IMR-90 (cell line): Measurements from ENCODE around the gene APOF. TPM values are rescaled to one million over a fixed set of nuclear protein-coding genes. Genes with fewer than 3 reads are reported as not detected.

Experiments used
- ATAC-seq: fragments of 200-7000 bp; cut with Tn5 transposase; 2 replicates; pipeline ENCODE4 v1.9.1; 2020; ENCODE audit warnings: low read depth, mild to moderate bottlenecking, moderate library complexity
- BruUV-seq: library from RNA; stranded (reverse); fragments of 400-500 nt; replicated peaks from 2 replicates; lab custom pipeline; 2021; lab: Mats Ljungman, UMichigan
- CTCF ChIA-PET: fragments of 300-600 bp; formaldehyde crosslinking; extraction: SDS; loops from one replicate; lab custom pipeline; 2021; ENCODE audit warnings: antibody characterized with exemption; lab: Yijun Ruan, JAX
- POLR2A ChIA-PET: fragments of 300-600 bp; sonication (Branson Sonifier 250); formaldehyde crosslinking; loops from one replicate; lab custom pipeline; 2022; ENCODE audit warnings: antibody characterized with exemption; ENCODE audit not compliant: unreplicated experiment; lab: Charles Lee
- DNase-seq: peaks from one replicate; pipeline ENCODE4 v3.0.0; 2013
- H2AFZ ChIP-seq: replicated peaks from 2 replicates; pipeline ENCODE3; 2013; ENCODE audit warnings: low read length, mild to moderate bottlenecking; ENCODE audit not compliant: poor library complexity
- H2AK5ac ChIP-seq: 2 replicates; pipeline ENCODE4 v1.6.1; 2013; ENCODE audit warnings: low read depth, low read length, inconsistent platforms
- H2AK9ac ChIP-seq: replicated peaks from 2 replicates; pipeline ENCODE3; 2013; ENCODE audit warnings: mild to moderate bottlenecking, low read depth, low read length, moderate library complexity; ENCODE audit not compliant: poor library complexity
- H2BK120ac ChIP-seq: 2 replicates; pipeline ENCODE4 v1.6.1; 2013; ENCODE audit warnings: low read depth, low read length, inconsistent platforms
- H2BK15ac ChIP-seq: 3 replicates; pipeline ENCODE4 v1.6.1; 2013; ENCODE audit warnings: low read depth, low read length, inconsistent platforms
- H2BK20ac ChIP-seq: 2 replicates; pipeline ENCODE4 v1.6.1; 2013; ENCODE audit warnings: low read depth, mild to moderate bottlenecking, inconsistent platforms, low read length, moderate library complexity
- H2BK5ac ChIP-seq: 2 replicates; pipeline ENCODE4 v1.6.1; 2013; ENCODE audit warnings: mild to moderate bottlenecking, low read depth, low read length, inconsistent platforms; ENCODE audit not compliant: poor library complexity, severe bottlenecking
- H3K14ac ChIP-seq: replicated peaks from 2 replicates; pipeline ENCODE4 v1.6.1; 2013; ENCODE audit warnings: low read depth, low read length, inconsistent platforms
- H3K18ac ChIP-seq: 2 replicates; pipeline ENCODE4 v1.6.1; 2013; ENCODE audit warnings: low read depth, low read length, control low read depth
- H3K23ac ChIP-seq: 2 replicates; pipeline ENCODE4 v1.6.1; 2013; ENCODE audit warnings: low read depth, low read length, inconsistent platforms
- H3K27ac ChIP-seq: 2 replicates; pipeline ENCODE4 v1.5.1; 2013; ENCODE audit warnings: mild to moderate bottlenecking, control low read depth, low read length; ENCODE audit not compliant: insufficient read depth
- H3K27me3 ChIP-seq: 2 replicates; pipeline ENCODE4 v1.6.1; 2013; ENCODE audit warnings: low read length; ENCODE audit not compliant: control insufficient read depth, insufficient read depth
- H3K36me3 ChIP-seq: 2 replicates; pipeline ENCODE4 v1.6.1; 2013; ENCODE audit warnings: low read length, mixed read lengths; ENCODE audit not compliant: control insufficient read depth, insufficient read depth
- H3K4ac ChIP-seq: 2 replicates; pipeline ENCODE4 v1.6.1; 2013; ENCODE audit warnings: low read depth, low read length, inconsistent platforms
- H3K4me1 ChIP-seq: 2 replicates; pipeline ENCODE4 v1.6.1; 2013; ENCODE audit warnings: low read length, mixed read lengths; ENCODE audit not compliant: control insufficient read depth, insufficient read depth
- H3K4me2 ChIP-seq: 2 replicates; pipeline ENCODE4 v1.6.1; 2013; ENCODE audit warnings: low read depth, mild to moderate bottlenecking, control low read depth, low read length, moderate library complexity
- H3K4me3 ChIP-seq: 2 replicates; pipeline ENCODE4 v1.5.1; 2013; ENCODE audit warnings: low read depth, mild to moderate bottlenecking, control low read depth, low read length, moderate library complexity; ENCODE audit not compliant: insufficient read depth
- H3K56ac ChIP-seq: 2 replicates; pipeline ENCODE4 v1.6.1; 2013; ENCODE audit warnings: low read length, inconsistent platforms; ENCODE audit not compliant: insufficient read depth; ENCODE audit errors: extremely low read depth
- H3K79me1 ChIP-seq, 2 experiments: 2 replicates each; pipeline ENCODE4 v1.6.1; 2013; ENCODE audit warnings: low read length in 2 of 2, inconsistent platforms in 1 of 2, low read depth in 1 of 2
- H3K9ac ChIP-seq: 2 replicates; pipeline ENCODE4 v1.6.1; 2013; ENCODE audit warnings: low read depth, low read length, control low read depth
- H3K9me1 ChIP-seq: 2 replicates; pipeline ENCODE4 v1.6.1; 2013; ENCODE audit warnings: low read length, inconsistent platforms; ENCODE audit not compliant: insufficient read depth
- H3K9me3 ChIP-seq: 2 replicates; pipeline ENCODE4 v1.6.1; 2013; ENCODE audit warnings: low read length; ENCODE audit not compliant: control insufficient read depth, insufficient read depth
- H4K20me1 ChIP-seq: 2 replicates; pipeline ENCODE4 v1.6.1; 2013; ENCODE audit warnings: low read length, inconsistent platforms; ENCODE audit not compliant: insufficient read depth
- H4K5ac ChIP-seq: 2 replicates; pipeline ENCODE4 v1.6.1; 2013; ENCODE audit warnings: mild to moderate bottlenecking, low read depth, low read length, control low read depth
- H4K8ac ChIP-seq, 2 experiments: 2 replicates each; pipeline ENCODE4 v1.6.1; 2013; ENCODE audit warnings: low read depth in 2 of 2, low read length in 2 of 2, control low read depth in 1 of 2, inconsistent platforms in 1 of 2
- H4K91ac ChIP-seq: 2 replicates; pipeline ENCODE4 v1.6.1; 2013; ENCODE audit warnings: low read depth, low read length, inconsistent platforms; ENCODE audit not compliant: insufficient read depth
- SMC3 ChIP-seq: fragments of 150-350 bp; IDR thresholded peaks from 2 replicates; pipeline ENCODE4 v1.6.1; 2016; ENCODE audit warnings: low read depth, mild to moderate bottlenecking, antibody characterized with exemption, low read length, moderate library complexity
- USF2 ChIP-seq: fragments of 150-350 bp; IDR thresholded peaks from 2 replicates; pipeline ENCODE4 v1.6.1; 2017; ENCODE audit warnings: mild to moderate bottlenecking, antibody characterized with exemption, low read length, low read depth
- WGBS, 2 experiments: methylation state at CpG; one replicate each; pipeline versions ENCODE4 v1.1.5 to v1.1.7; 2013; ENCODE audit warnings: missing lambda C conversion rate in 2 of 2; ENCODE audit not compliant: insufficient read length in 1 of 2; ENCODE audit errors: extremely low coverage in 2 of 2; 5-methylcytosine and 5-hydroxymethylcytosine counted together
- dilution Hi-C: fragments of 300-500 bp; cut with HindIII; formaldehyde crosslinking; loops from one replicate; pipeline ENCODE4 v1.14.3; 2018; ENCODE audit warnings: low sequenced_read_pairs; ENCODE audit not compliant: unreplicated experiment
- in situ Hi-C: fragments of 300-500 bp; cut with MboI; formaldehyde crosslinking; loops from 3 replicates; pipeline ENCODE4 v1.14.3; 2019; ENCODE audit warnings: low sequenced_read_pairs, inconsistent platforms, mixed read lengths
- intact Hi-C: fragments of 100-400 bp; cut with micrococcal nuclease; formaldehyde crosslinking; loops from 2 replicates; pipeline ENCODE4 v1.10.0; 2022
- polyA plus RNA-seq, 3 experiments: library from polyadenylated mRNA; depleted of rRNA; stranded (reverse); fragments of >200 nt; gene quantifications; 2 replicates each; pipeline ENCODE4 v1.2.3, GENCODE V29; 2012; ENCODE audit warnings: low replicate concordance in 1 of 3
- total RNA-seq: library from RNA; depleted of rRNA; stranded (reverse); fragments of >200 nt; gene quantifications from 2 replicates; pipeline ENCODE4 v1.2.3, GENCODE V29; 2012

Gene APOF
- total and polyA plus RNA-seq, 2 of the 4 experiments (the other 2 are of a cell fraction) = not detected

GRCh38 chr12:56334490-56334793, 28.2 kb downstream of the APOF start:
- peak overlapping the region; percentile 81 for H3K4ac ChIP-seq
- peak overlapping the region; percentile 87 for H3K56ac ChIP-seq
- ChIA-PET CTCF (no interaction called here), POLR2A (interaction anchor here (1.1 kb wide), 1 partner anchor 10 kb away, joined by 4 read pairs; no protein-coding TSS in a partner anchor)
- peak overlapping the region; percentile 90 for H3K9ac ChIP-seq
- peak overlapping the region; percentile 58 for H4K91ac ChIP-seq
- H3K23ac ChIP-seq = peak overlapping the region; percentile 89
- peak overlapping the region; percentile 48; the same call in 1 of the 2 replicates for H2BK120ac ChIP-seq
- no peak overlapping the region for H2BK20ac ChIP-seq
- DNase-seq (no peak), ATAC-seq (no peak; the same call in 1 of the 2 replicates)
- peak overlapping the region; percentile 85 for H4K5ac ChIP-seq
- dilution Hi-C loops = no loop called here
- H3K14ac ChIP-seq = peak overlapping the region; percentile 89
- H4K20me1 ChIP-seq = no peaks in the 10 kb centered on the region
- no TSS peak for BruUV-seq
- no peaks in the 10 kb centered on the region for H3K36me3 ChIP-seq
- peak overlapping the region; percentile 92 for H2AK9ac ChIP-seq
- peak overlapping the region; percentile 56 for H3K4me3 ChIP-seq
- H3K27me3 ChIP-seq = no peaks in the 10 kb centered on the region
- in situ Hi-C loops = no loop called here
- WGBS, 2 experiments = no CpG with 5 or more reads among the region's 6 CpGs
- H2AK5ac ChIP-seq = peak overlapping the region; percentile 49
- H3K27ac ChIP-seq = peak overlapping the region; percentile 68
- H2BK15ac ChIP-seq = no peak overlapping the region
- peaks cover 5% of the 10 kb centered on the region; the same call in 1 of the 2 replicates for H3K4me1 ChIP-seq
- TF ChIP-seq SMC3 (no peak), USF2 (no peak)
- intact Hi-C loops = loop anchor here (1.0 kb wide), 1 partner anchor 130 kb away; no protein-coding TSS in a partner anchor
- peak overlapping the region; percentile 16; the same call in 1 of the 2 replicates for H3K18ac ChIP-seq
- no peaks in the 10 kb centered on the region for H3K9me3 ChIP-seq
- H3K79me1 ChIP-seq = peaks cover 10 to 24% of the 10 kb centered on the region in 2 experiments; a peak in 3 of 4 replicates
- H4K8ac ChIP-seq = peak overlapping the region; percentile 97 to 100
- peak overlapping the region; percentile 81 for H2BK5ac ChIP-seq
- H3K9me1 ChIP-seq = peaks cover 10% of the 10 kb centered on the region
- H3K4me2 ChIP-seq = peak overlapping the region; percentile 95
- peak overlapping the region; percentile 85 for H2AFZ ChIP-seq
